HEK293 (cell line): Measurements from ENCODE around the gene RSRP1.

Experiments
- CTCF ChIA-PET: fragments of 350-600 bp; formaldehyde crosslinking; extraction: SDS; loops from one replicate; lab custom pipeline; 2021; ENCODE audit warnings: antibody characterized with exemption; lab: Yijun Ruan, JAX
- POLR2A ChIA-PET: fragments of 300-600 bp; formaldehyde crosslinking; extraction: SDS; loops from one replicate; lab custom pipeline; 2020; ENCODE audit warnings: antibody characterized with exemption, inconsistent platforms; lab: Yijun Ruan, JAX
- H3K27ac ChIP-seq: fragments of 200-500 bp; sonication (Bioruptor generic); 2 replicates; pipeline ENCODE4 v1.5.1; 2014; ENCODE audit warnings: low read depth, low read length, control low read depth, inconsistent platforms; ENCODE audit errors: extremely low read depth
- H3K36me3 ChIP-seq, 2 experiments: fragments of 200-500 bp in 1 of 2; sonication (Bioruptor generic) in 1 of 2; 1 replicate in 1 of 2; 2 replicates in 1 of 2; pipeline ENCODE4 v1.5.1; 2014 to 2017; ENCODE audit warnings: inconsistent platforms in 2 of 2, low read length in 2 of 2; ENCODE audit not compliant: control insufficient read depth in 2 of 2, insufficient read depth in 1 of 2
- H3K4me1 ChIP-seq: fragments of 200-500 bp; sonication (Bioruptor generic); 2 replicates; pipeline ENCODE4 v1.5.1; 2014; ENCODE audit warnings: mild to moderate bottlenecking, low read length, inconsistent platforms; ENCODE audit not compliant: control insufficient read depth, insufficient read depth
- H3K4me3 ChIP-seq: 2 replicates; pipeline ENCODE4 v1.5.1; 2011; ENCODE audit warnings: low read depth, mild to moderate bottlenecking, control low read depth, low read length, moderate library complexity
- H3K9me3 ChIP-seq: fragments of 200-500 bp; sonication (Bioruptor generic); 2 replicates; pipeline ENCODE4 v1.5.1; 2014; ENCODE audit warnings: low read depth, low read length, inconsistent platforms; ENCODE audit not compliant: control insufficient read depth, insufficient read depth
- BCL11B ChIP-seq: fragments of 450-650 bp; formaldehyde crosslinking; IDR thresholded peaks from 2 replicates; pipeline ENCODE4 v1.5.1; 2016; ENCODE audit warnings: low read depth, missing biosample characterization, missing genetic modification characterization
- GFI1B ChIP-seq: fragments of 450-650 bp; formaldehyde crosslinking; IDR thresholded peaks from 2 replicates; pipeline ENCODE4 v1.5.1; 2016; ENCODE audit warnings: missing biosample characterization, missing genetic modification characterization
- PRDM1 ChIP-seq: fragments of 450-650 bp; formaldehyde crosslinking; IDR thresholded peaks from 2 replicates; pipeline ENCODE4; 2016; ENCODE audit warnings: missing biosample characterization, missing genetic modification characterization
- YY2 ChIP-seq: fragments of 450-650 bp; formaldehyde crosslinking; IDR thresholded peaks from 2 replicates; pipeline ENCODE4 v1.5.1; 2016; ENCODE audit warnings: missing biosample characterization, missing genetic modification characterization
- ZBTB8A ChIP-seq: fragments of 450-650 bp; formaldehyde crosslinking; IDR thresholded peaks from 2 replicates; pipeline ENCODE4 v1.5.1; 2016; ENCODE audit warnings: missing biosample characterization, missing genetic modification characterization
- ZFHX2 ChIP-seq: fragments of 450-650 bp; formaldehyde crosslinking; conservative IDR thresholded peaks from 2 replicates; pipeline ENCODE4 v1.5.1; 2016; ENCODE audit warnings: missing biosample characterization, missing genetic modification characterization
- ZIC2 ChIP-seq: fragments of 450-650 bp; formaldehyde crosslinking; IDR thresholded peaks from 2 replicates; pipeline ENCODE4 v1.5.1; 2016; ENCODE audit warnings: missing biosample characterization, missing genetic modification characterization
- ZNF138 ChIP-seq: fragments of 450-650 bp; formaldehyde crosslinking; IDR thresholded peaks from 2 replicates; pipeline ENCODE4 v1.5.1; 2016; ENCODE audit warnings: missing biosample characterization, missing genetic modification characterization, borderline replicate concordance
- ZNF184 ChIP-seq: fragments of 450-650 bp; IDR thresholded peaks from 2 replicates; pipeline ENCODE4 v1.5.1; 2018; ENCODE audit warnings: missing biosample characterization, mild to moderate bottlenecking, missing genetic modification characterization
- ZNF324 ChIP-seq: fragments of 450-650 bp; formaldehyde crosslinking; IDR thresholded peaks from 2 replicates; pipeline ENCODE4 v1.5.1; 2016; ENCODE audit warnings: missing biosample characterization, missing genetic modification characterization
- ZNF354C ChIP-seq: fragments of 450-650 bp; formaldehyde crosslinking; IDR thresholded peaks from 2 replicates; pipeline ENCODE4 v1.5.1; 2016; ENCODE audit warnings: missing biosample characterization, missing genetic modification characterization, low read depth, borderline replicate concordance
- ZNF48 ChIP-seq: fragments of 450-650 bp; formaldehyde crosslinking; IDR thresholded peaks from 2 replicates; pipeline ENCODE4 v1.5.1; 2016; ENCODE audit warnings: missing biosample characterization, missing genetic modification characterization
- ZNF544 ChIP-seq: fragments of 450-650 bp; formaldehyde crosslinking; IDR thresholded peaks from 2 replicates; pipeline ENCODE4 v1.5.0; 2017; ENCODE audit warnings: missing biosample characterization, missing genetic modification characterization
- ZNF561 ChIP-seq: fragments of 450-650 bp; IDR thresholded peaks from 2 replicates; pipeline ENCODE4 v1.5.1; 2018; ENCODE audit warnings: missing biosample characterization, missing genetic modification characterization, borderline replicate concordance
- ZNF600 ChIP-seq: fragments of 450-650 bp; formaldehyde crosslinking; IDR thresholded peaks from 2 replicates; pipeline ENCODE4 v1.5.1; 2016; ENCODE audit warnings: missing biosample characterization, missing genetic modification characterization
- ZNF621 ChIP-seq: fragments of 450-650 bp; formaldehyde crosslinking; IDR thresholded peaks from 2 replicates; pipeline ENCODE4 v1.5.1; 2017; ENCODE audit warnings: missing biosample characterization, missing genetic modification characterization
- ZNF624 ChIP-seq: fragments of 450-650 bp; formaldehyde crosslinking; IDR thresholded peaks from 2 replicates; pipeline ENCODE4 v1.5.1; 2017; ENCODE audit warnings: missing biosample characterization, missing genetic modification characterization
- ZNF664 ChIP-seq: fragments of 450-650 bp; formaldehyde crosslinking; IDR thresholded peaks from 2 replicates; pipeline ENCODE4 v1.5.1; 2016; ENCODE audit warnings: missing biosample characterization, missing genetic modification characterization
- ZNF677 ChIP-seq: fragments of 450-650 bp; IDR thresholded peaks from 2 replicates; pipeline ENCODE4 v1.5.0; 2018; ENCODE audit warnings: missing biosample characterization, mild to moderate bottlenecking, missing genetic modification characterization, moderate library complexity
- ZNF837 ChIP-seq: fragments of 450-650 bp; formaldehyde crosslinking; IDR thresholded peaks from 2 replicates; pipeline ENCODE4 v1.5.1; 2016; ENCODE audit warnings: missing biosample characterization, missing genetic modification characterization
- ZSCAN16 ChIP-seq: fragments of 450-650 bp; formaldehyde crosslinking; IDR thresholded peaks from 2 replicates; pipeline ENCODE4 v1.5.1; 2016; ENCODE audit warnings: missing biosample characterization, missing genetic modification characterization
- TF ChIP-seq, protein P1 (sequence below): fragments of 450-650 bp; formaldehyde crosslinking; IDR thresholded peaks from 2 replicates; pipeline ENCODE4 v1.5.1; 2016; ENCODE audit warnings: missing biosample characterization, missing genetic modification characterization
- TF ChIP-seq, protein P2 (sequence below): fragments of 450-650 bp; formaldehyde crosslinking; IDR thresholded peaks from 2 replicates; pipeline ENCODE4 v1.5.1; 2016; ENCODE audit warnings: missing biosample characterization, missing genetic modification characterization, low read depth
- TF ChIP-seq, protein P3 (sequence below): fragments of 450-650 bp; formaldehyde crosslinking; IDR thresholded peaks from 2 replicates; pipeline ENCODE4 v1.5.0; 2017; ENCODE audit warnings: missing biosample characterization, missing genetic modification characterization, borderline replicate concordance
- TF ChIP-seq, protein P4 (sequence below): sonication (generic); formaldehyde crosslinking; IDR thresholded peaks from 2 replicates; pipeline ENCODE4 v1.8.1; 2022; ENCODE audit warnings: mild to moderate bottlenecking, moderate library complexity, missing genetic modification reagents
- TF ChIP-seq, protein P5 (sequence below): fragments of 450-650 bp; formaldehyde crosslinking; IDR thresholded peaks from 2 replicates; pipeline ENCODE4 v1.5.1; 2017; ENCODE audit warnings: missing biosample characterization, missing genetic modification characterization

RSRP1 gene

DNA sequence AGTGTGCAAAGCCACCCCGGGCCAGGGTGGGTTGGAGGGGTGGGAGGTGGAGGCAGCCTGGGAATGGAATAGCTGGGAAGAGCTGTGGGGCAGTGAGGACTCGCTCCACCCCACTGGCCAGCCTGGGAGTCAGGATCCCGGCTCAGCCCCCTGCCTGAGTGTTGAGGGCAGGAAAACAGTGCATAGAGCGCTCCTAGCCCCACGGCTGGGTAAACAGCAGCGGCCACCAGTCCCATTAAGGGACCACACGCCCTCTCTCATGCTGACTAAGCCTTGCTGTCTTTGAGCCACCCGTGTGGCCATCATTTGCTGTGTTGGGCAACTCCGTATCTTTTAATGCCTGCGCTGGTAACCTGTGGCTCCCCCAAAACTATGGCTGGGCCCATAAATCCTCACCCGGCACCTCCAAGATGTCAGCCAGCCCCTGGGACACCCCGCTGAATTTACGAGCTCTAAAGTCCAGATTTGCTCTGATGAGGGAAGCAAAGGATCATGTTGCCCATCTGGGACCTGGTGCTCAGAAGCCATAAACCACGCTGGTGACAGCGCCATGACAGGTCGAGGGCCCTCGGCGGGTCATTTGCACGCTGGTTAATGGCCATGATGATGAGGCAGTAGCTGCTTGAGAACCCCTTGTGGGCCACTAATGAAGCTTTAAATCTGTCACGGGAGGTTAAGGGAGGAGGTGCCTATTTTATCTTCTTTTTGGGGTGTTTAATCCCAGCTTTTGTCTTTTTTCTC lies 49.8 kb downstream of the RSRP1 start:
- H3K36me3 ChIP-seq = no peaks in the 10 kb centered on the region
- no peak overlapping the region for H3K27ac ChIP-seq
- H3K9me3 ChIP-seq = no peaks in the 10 kb centered on the region
- no peaks in the 10 kb centered on the region; the same call in 1 of the 2 replicates for H3K4me1 ChIP-seq
- ChIA-PET POLR2A (no interaction called here), CTCF (interaction anchor here (1.3 to 1.5 kb wide), 2 partner anchors 8 to 9 kb away, joined by 5 to 8 read pairs; no protein-coding TSS in a partner anchor)
- no peak overlapping the region for H3K4me3 ChIP-seq
- TF ChIP-seq, protein P1, sequence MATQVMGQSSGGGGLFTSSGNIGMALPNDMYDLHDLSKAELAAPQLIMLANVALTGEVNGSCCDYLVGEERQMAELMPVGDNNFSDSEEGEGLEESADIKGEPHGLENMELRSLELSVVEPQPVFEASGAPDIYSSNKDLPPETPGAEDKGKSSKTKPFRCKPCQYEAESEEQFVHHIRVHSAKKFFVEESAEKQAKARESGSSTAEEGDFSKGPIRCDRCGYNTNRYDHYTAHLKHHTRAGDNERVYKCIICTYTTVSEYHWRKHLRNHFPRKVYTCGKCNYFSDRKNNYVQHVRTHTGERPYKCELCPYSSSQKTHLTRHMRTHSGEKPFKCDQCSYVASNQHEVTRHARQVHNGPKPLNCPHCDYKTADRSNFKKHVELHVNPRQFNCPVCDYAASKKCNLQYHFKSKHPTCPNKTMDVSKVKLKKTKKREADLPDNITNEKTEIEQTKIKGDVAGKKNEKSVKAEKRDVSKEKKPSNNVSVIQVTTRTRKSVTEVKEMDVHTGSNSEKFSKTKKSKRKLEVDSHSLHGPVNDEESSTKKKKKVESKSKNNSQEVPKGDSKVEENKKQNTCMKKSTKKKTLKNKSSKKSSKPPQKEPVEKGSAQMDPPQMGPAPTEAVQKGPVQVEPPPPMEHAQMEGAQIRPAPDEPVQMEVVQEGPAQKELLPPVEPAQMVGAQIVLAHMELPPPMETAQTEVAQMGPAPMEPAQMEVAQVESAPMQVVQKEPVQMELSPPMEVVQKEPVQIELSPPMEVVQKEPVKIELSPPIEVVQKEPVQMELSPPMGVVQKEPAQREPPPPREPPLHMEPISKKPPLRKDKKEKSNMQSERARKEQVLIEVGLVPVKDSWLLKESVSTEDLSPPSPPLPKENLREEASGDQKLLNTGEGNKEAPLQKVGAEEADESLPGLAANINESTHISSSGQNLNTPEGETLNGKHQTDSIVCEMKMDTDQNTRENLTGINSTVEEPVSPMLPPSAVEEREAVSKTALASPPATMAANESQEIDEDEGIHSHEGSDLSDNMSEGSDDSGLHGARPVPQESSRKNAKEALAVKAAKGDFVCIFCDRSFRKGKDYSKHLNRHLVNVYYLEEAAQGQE (tag by site-specific recombination) = no peak
- 0 out of 2 replicates have a peak, but pooled peaks have one; percentile 21 for TF ChIP-seq YY2 (tag by site-specific recombination)
- TF ChIP-seq ZNF561 (tag by site-specific recombination) = no peak
- TF ChIP-seq, protein P2, sequence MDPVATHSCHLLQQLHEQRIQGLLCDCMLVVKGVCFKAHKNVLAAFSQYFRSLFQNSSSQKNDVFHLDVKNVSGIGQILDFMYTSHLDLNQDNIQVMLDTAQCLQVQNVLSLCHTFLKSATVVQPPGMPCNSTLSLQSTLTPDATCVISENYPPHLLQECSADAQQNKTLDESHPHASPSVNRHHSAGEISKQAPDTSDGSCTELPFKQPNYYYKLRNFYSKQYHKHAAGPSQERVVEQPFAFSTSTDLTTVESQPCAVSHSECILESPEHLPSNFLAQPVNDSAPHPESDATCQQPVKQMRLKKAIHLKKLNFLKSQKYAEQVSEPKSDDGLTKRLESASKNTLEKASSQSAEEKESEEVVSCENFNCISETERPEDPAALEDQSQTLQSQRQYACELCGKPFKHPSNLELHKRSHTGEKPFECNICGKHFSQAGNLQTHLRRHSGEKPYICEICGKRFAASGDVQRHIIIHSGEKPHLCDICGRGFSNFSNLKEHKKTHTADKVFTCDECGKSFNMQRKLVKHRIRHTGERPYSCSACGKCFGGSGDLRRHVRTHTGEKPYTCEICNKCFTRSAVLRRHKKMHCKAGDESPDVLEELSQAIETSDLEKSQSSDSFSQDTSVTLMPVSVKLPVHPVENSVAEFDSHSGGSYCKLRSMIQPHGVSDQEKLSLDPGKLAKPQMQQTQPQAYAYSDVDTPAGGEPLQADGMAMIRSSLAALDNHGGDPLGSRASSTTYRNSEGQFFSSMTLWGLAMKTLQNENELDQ (tag by site-specific recombination) = no peak
- TF ChIP-seq, protein P3, sequence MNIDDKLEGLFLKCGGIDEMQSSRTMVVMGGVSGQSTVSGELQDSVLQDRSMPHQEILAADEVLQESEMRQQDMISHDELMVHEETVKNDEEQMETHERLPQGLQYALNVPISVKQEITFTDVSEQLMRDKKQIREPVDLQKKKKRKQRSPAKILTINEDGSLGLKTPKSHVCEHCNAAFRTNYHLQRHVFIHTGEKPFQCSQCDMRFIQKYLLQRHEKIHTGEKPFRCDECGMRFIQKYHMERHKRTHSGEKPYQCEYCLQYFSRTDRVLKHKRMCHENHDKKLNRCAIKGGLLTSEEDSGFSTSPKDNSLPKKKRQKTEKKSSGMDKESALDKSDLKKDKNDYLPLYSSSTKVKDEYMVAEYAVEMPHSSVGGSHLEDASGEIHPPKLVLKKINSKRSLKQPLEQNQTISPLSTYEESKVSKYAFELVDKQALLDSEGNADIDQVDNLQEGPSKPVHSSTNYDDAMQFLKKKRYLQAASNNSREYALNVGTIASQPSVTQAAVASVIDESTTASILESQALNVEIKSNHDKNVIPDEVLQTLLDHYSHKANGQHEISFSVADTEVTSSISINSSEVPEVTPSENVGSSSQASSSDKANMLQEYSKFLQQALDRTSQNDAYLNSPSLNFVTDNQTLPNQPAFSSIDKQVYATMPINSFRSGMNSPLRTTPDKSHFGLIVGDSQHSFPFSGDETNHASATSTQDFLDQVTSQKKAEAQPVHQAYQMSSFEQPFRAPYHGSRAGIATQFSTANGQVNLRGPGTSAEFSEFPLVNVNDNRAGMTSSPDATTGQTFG (tag by site-specific recombination) = no peak
- no peak for TF ChIP-seq ZNF354C (tag by site-specific recombination)
- TF ChIP-seq ZNF621 (tag by site-specific recombination) = no peak
- peak; percentile 83 for TF ChIP-seq GFI1B
- no peak for TF ChIP-seq ZNF184 (tag by site-specific recombination)
- TF ChIP-seq BCL11B = no peak
- no peak for TF ChIP-seq ZNF677
- TF ChIP-seq ZNF664 (tag by site-specific recombination) = no peak
- TF ChIP-seq PRDM1 (tag by site-specific recombination) = no peak
- TF ChIP-seq ZNF600 (tag by site-specific recombination) = peak; percentile 47; the same call in 1 of the 2 replicates
- TF ChIP-seq ZNF837 (tag by site-specific recombination) = no peak
- TF ChIP-seq ZNF138 (tag by site-specific recombination) = no peak
- TF ChIP-seq ZNF544 (tag by site-specific recombination) = no peak
- TF ChIP-seq ZFHX2 (tag by site-specific recombination) = no peak
- TF ChIP-seq ZNF324 (tag by site-specific recombination) = no peak
- no peak for TF ChIP-seq ZNF624 (tag by site-specific recombination)
- TF ChIP-seq, protein P4, sequence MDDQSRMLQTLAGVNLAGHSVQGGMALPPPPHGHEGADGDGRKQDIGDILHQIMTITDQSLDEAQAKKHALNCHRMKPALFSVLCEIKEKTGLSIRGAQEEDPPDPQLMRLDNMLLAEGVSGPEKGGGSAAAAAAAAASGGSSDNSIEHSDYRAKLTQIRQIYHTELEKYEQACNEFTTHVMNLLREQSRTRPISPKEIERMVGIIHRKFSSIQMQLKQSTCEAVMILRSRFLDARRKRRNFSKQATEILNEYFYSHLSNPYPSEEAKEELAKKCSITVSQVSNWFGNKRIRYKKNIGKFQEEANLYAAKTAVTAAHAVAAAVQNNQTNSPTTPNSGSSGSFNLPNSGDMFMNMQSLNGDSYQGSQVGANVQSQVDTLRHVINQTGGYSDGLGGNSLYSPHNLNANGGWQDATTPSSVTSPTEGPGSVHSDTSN = no peak
- TF ChIP-seq ZIC2 (tag by site-specific recombination) = peak; percentile 99
- no peak for TF ChIP-seq ZSCAN16 (tag by site-specific recombination)
- peak; percentile 29; the same call in 1 of the 2 replicates for TF ChIP-seq ZBTB8A (tag by site-specific recombination)
- no peak for TF ChIP-seq ZNF48 (tag by site-specific recombination)
- TF ChIP-seq, protein P5, sequence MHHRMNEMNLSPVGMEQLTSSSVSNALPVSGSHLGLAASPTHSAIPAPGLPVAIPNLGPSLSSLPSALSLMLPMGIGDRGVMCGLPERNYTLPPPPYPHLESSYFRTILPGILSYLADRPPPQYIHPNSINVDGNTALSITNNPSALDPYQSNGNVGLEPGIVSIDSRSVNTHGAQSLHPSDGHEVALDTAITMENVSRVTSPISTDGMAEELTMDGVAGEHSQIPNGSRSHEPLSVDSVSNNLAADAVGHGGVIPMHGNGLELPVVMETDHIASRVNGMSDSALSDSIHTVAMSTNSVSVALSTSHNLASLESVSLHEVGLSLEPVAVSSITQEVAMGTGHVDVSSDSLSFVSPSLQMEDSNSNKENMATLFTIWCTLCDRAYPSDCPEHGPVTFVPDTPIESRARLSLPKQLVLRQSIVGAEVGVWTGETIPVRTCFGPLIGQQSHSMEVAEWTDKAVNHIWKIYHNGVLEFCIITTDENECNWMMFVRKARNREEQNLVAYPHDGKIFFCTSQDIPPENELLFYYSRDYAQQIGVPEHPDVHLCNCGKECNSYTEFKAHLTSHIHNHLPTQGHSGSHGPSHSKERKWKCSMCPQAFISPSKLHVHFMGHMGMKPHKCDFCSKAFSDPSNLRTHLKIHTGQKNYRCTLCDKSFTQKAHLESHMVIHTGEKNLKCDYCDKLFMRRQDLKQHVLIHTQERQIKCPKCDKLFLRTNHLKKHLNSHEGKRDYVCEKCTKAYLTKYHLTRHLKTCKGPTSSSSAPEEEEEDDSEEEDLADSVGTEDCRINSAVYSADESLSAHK = 0 out of 2 replicates have a peak, but pooled peaks have one; percentile 21
